Measurements from ENCODE around the gene JAZF1. TPM values are rescaled to one million over a fixed set of nuclear protein-coding genes. Genes with fewer than 3 reads are reported as not detected.

Gene JAZF1
- total and polyA plus RNA-seq, 10 of the 15 experiments (the other 5 are each of a cell fraction or from before 2014, with no cell fraction given) = 0.04 to 0.82 (median 0.15) TPM; not detected in 3

GRCh38 chr7:28045592-28045991 lies 135.0 kb downstream of the JAZF1 start:
- no peaks in the 10 kb centered on the region for H3K36me3 ChIP-seq (ENCODE audit: control insufficient read depth in 2 of 2, insufficient read depth in 2 of 2, low read length in 1 of 2)
- ChIA-PET RAD21 (ENCODE audit: unreplicated experiment) (interaction anchor here (1.4 kb wide), 1 partner anchor 16 kb away, joined by 5 read pairs; no protein-coding TSS in a partner anchor), SMC1A (ENCODE audit: uncharacterized antibody, unreplicated experiment) (no interaction called here), CTCF (interaction anchor here (1.3 kb wide), 1 partner anchor 16 kb away, joined by 4 read pairs; no protein-coding TSS in a partner anchor), POLR2A (no interaction called here)
- no TSS peak for BruUV-seq (replicated peaks)
- H3K9me3 ChIP-seq (replicated peaks; ENCODE audit: control insufficient read depth, insufficient read depth, low read length) = no peaks in the 10 kb centered on the region
- no peaks in the 10 kb centered on the region for H3K79me2 ChIP-seq (ENCODE audit: control insufficient read depth, insufficient read depth, low read length)
- TF ChIP-seq NR2F1 (conservative IDR thresholded peaks at IDR 0.05) = no peak
- TF ChIP-seq SP1 (IDR thresholded peaks at IDR 0.05; ENCODE audit: low read depth, low read length) = no peak
- TF ChIP-seq HDGF (IDR thresholded peaks at IDR 0.05) = no peak
- TF ChIP-seq CBX3 (IDR thresholded peaks at IDR 0.05; ENCODE audit: borderline replicate concordance, low read depth) = no peak
- no peak for TF ChIP-seq ZNF217 (IDR thresholded peaks at IDR 0.05)
- no peak for TF ChIP-seq RCOR1 (conservative IDR thresholded peaks at IDR 0.05; ENCODE audit: low read depth, low read length)
- TF ChIP-seq ZNF622 (IDR thresholded peaks at IDR 0.05) = no peak
- no peak for TF ChIP-seq SMC3 (IDR thresholded peaks at IDR 0.05; ENCODE audit: borderline replicate concordance, low read length)
- TF ChIP-seq SMAD5 (IDR thresholded peaks at IDR 0.05; ENCODE audit: low read depth) = no peak
- no peak for TF ChIP-seq CUX1 (IDR thresholded peaks at IDR 0.05; ENCODE audit: insufficient replicate concordance, low read depth, low read length)
- TF ChIP-seq, protein P1, sequence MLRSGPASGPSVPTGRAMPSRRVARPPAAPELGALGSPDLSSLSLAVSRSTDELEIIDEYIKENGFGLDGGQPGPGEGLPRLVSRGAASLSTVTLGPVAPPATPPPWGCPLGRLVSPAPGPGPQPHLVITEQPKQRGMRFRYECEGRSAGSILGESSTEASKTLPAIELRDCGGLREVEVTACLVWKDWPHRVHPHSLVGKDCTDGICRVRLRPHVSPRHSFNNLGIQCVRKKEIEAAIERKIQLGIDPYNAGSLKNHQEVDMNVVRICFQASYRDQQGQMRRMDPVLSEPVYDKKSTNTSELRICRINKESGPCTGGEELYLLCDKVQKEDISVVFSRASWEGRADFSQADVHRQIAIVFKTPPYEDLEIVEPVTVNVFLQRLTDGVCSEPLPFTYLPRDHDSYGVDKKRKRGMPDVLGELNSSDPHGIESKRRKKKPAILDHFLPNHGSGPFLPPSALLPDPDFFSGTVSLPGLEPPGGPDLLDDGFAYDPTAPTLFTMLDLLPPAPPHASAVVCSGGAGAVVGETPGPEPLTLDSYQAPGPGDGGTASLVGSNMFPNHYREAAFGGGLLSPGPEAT (IDR thresholded peaks at IDR 0.05; ENCODE audit: low read depth) = no peak
- TF ChIP-seq ATF7 (IDR thresholded peaks at IDR 0.05; ENCODE audit: low read depth) = no peak
- no peak for TF ChIP-seq SKIL (IDR thresholded peaks at IDR 0.05; ENCODE audit: low read depth, poor library complexity, severe bottlenecking)
- no peak for TF ChIP-seq JUND (IDR thresholded peaks at IDR 0.05; ENCODE audit: low read depth, low read length)
- TF ChIP-seq NBN (IDR thresholded peaks at IDR 0.05) = no peak
- no peak for TF ChIP-seq PAX8 (IDR thresholded peaks at IDR 0.05)
- TF ChIP-seq BHLHE40 (IDR thresholded peaks at IDR 0.05; ENCODE audit: borderline replicate concordance in 1 of 2, low read depth in 2 of 2, low read length in 1 of 2) = no peak
- in situ Hi-C loops (cut with MboI) = no loop called here
- no peak for FAIRE-seq
- no peaks in the 10 kb centered on the region for H4K20me1 ChIP-seq (ENCODE audit: control insufficient read depth, insufficient read depth)
- no peaks in the 10 kb centered on the region for H3K4me1 ChIP-seq (ENCODE audit: control insufficient read depth, insufficient read depth, low read length)
- H3K9ac ChIP-seq (ENCODE audit: control insufficient read depth, insufficient read depth, low read length) = no peak overlapping the region
- no peak for DNase-seq (ENCODE audit: low read depth, low spot score)
- intact Hi-C loops (cut with micrococcal nuclease; ENCODE audit: unreplicated experiment) = no loop called here
- no peak overlapping the region for H3K4me3 ChIP-seq
- H3K27me3 ChIP-seq (replicated peaks in 1 of 2; ENCODE audit: control insufficient read depth in 2 of 2, insufficient read depth in 2 of 2, low read length in 1 of 2) = no peaks in the 10 kb centered on the region; a peak in 1 of 4 replicates
- no peak overlapping the region for H2AFZ ChIP-seq (ENCODE audit: control insufficient read depth, low read depth, low read length)
- ATAC-seq = no peak
- no peak overlapping the region for H3K27ac ChIP-seq (ENCODE audit: control insufficient read depth, insufficient read depth)
- H3K4me2 ChIP-seq (ENCODE audit: control insufficient read depth, insufficient read depth) = no peak overlapping the region
- WGBS (ENCODE audit: insufficient coverage, insufficient replicate concordance, low lambda C conversion rate, missing lambda C conversion rate) = 65% methylated on average over 4 of the region's 4 CpGs
